KMS-11 (cell line): ENCODE data around the gene ST3GAL4.

Source experiments
- H2AFZ ChIP-seq: fragments of 200-600 bp; sonication (generic); 2 replicates; pipeline ENCODE4 v1.6.1; 2016; ENCODE audit warnings: antibody characterized with exemption, mixed run types, low read depth
- H3K27ac ChIP-seq: fragments of 200-600 bp; sonication (generic); 2 replicates; pipeline ENCODE4 v1.6.1; 2016; ENCODE audit warnings: mild to moderate bottlenecking, mixed run types
- H3K27me3 ChIP-seq: fragments of 200-600 bp; sonication (generic); 2 replicates; pipeline ENCODE4 v1.6.1; 2017; ENCODE audit warnings: mild to moderate bottlenecking, low read depth, mixed run types, moderate library complexity; ENCODE audit not compliant: insufficient read depth
- H3K36me3 ChIP-seq: fragments of 200-600 bp; sonication (generic); 2 replicates; pipeline ENCODE4 v1.6.1; 2017; ENCODE audit warnings: mild to moderate bottlenecking, mixed run types; ENCODE audit not compliant: insufficient read depth
- H3K4me1 ChIP-seq: fragments of 200-600 bp; sonication (generic); 2 replicates; pipeline ENCODE4 v1.6.1; 2016; ENCODE audit warnings: mild to moderate bottlenecking, low read depth, mixed run types; ENCODE audit not compliant: poor library complexity, severe bottlenecking
- H3K4me2 ChIP-seq: fragments of 200-600 bp; sonication (generic); 2 replicates; pipeline ENCODE4 v1.7.0; 2016; ENCODE audit warnings: mild to moderate bottlenecking, mixed run types
- H3K4me3 ChIP-seq: fragments of 200-600 bp; sonication (generic); IDR thresholded peaks from 2 replicates; pipeline ENCODE4 v1.6.1; 2017; ENCODE audit warnings: low read depth, low read length, mixed read lengths; ENCODE audit not compliant: insufficient read depth
- H3K79me2 ChIP-seq: fragments of 200-600 bp; sonication (generic); 2 replicates; pipeline ENCODE4 v1.6.1; 2016; ENCODE audit warnings: low read depth, mixed run types; ENCODE audit not compliant: insufficient read depth
- H3K9ac ChIP-seq: fragments of 200-600 bp; sonication (generic); 2 replicates; pipeline ENCODE4 v1.6.1; 2016; ENCODE audit warnings: mild to moderate bottlenecking, mixed run types
- H4K20me1 ChIP-seq: fragments of 200-600 bp; sonication (generic); 2 replicates; pipeline ENCODE4 v1.6.1; 2016; ENCODE audit warnings: mild to moderate bottlenecking, mixed run types; ENCODE audit not compliant: insufficient read depth
- CTCF ChIP-seq: fragments of 200-600 bp; sonication (generic); conservative IDR thresholded peaks from 2 replicates; pipeline ENCODE4 v1.6.1; 2017; ENCODE audit warnings: low read depth, mild to moderate bottlenecking, antibody characterized with exemption, low read length, moderate library complexity, mixed read lengths

The ST3GAL4 gene

GRCh38 chr11:126341760-126342161 lies 13.7 kb upstream of the ST3GAL4 start:
- Histone ChIP-seq H3K27me3 (no peaks in the 10 kb centered on the region), H3K27ac (no peak overlapping the region), H2AFZ (no peak overlapping the region), H4K20me1 (no peaks in the 10 kb centered on the region), H3K79me2 (no peaks in the 10 kb centered on the region), H3K4me3 (no peak overlapping the region), H3K4me2 (no peak overlapping the region), H3K36me3 (no peaks in the 10 kb centered on the region), H3K4me1 (no peaks in the 10 kb centered on the region), H3K9ac (no peak overlapping the region)
- TF ChIP-seq CTCF = no peak

GRCh38 chr11:126343051-126343450 lies 12.4 kb upstream of the ST3GAL4 start:
- Histone ChIP-seq H3K4me1 (no peaks in the 10 kb centered on the region), H3K79me2 (no peaks in the 10 kb centered on the region), H3K9ac (no peak overlapping the region), H4K20me1 (no peaks in the 10 kb centered on the region), H2AFZ (no peak overlapping the region), H3K27me3 (no peaks in the 10 kb centered on the region), H3K4me3 (no peak overlapping the region), H3K4me2 (no peak overlapping the region), H3K27ac (no peak overlapping the region), H3K36me3 (no peaks in the 10 kb centered on the region)
- TF ChIP-seq CTCF = no peak

- peaks cover under 1% of the 10 kb centered on the region for H3K4me1 ChIP-seq
- H3K4me3 ChIP-seq = no peak overlapping the region
- H4K20me1 ChIP-seq = no peaks in the 10 kb centered on the region
- no peaks in the 10 kb centered on the region for H3K79me2 ChIP-seq
- no peak overlapping the region for H3K27ac ChIP-seq
- H3K4me2 ChIP-seq = no peak overlapping the region
- no peaks in the 10 kb centered on the region for H3K36me3 ChIP-seq
- no peaks in the 10 kb centered on the region for H3K27me3 ChIP-seq
- no peak overlapping the region for H3K9ac ChIP-seq
- H2AFZ ChIP-seq = no peak overlapping the region
- no peak for TF ChIP-seq CTCF
Measured at GRCh38 chr11:126344141-126345080, 11.1 kb upstream of the ST3GAL4 start.

GRCh38 chr11:126345283-126345682 lies 10.2 kb upstream of the ST3GAL4 start:
- TF ChIP-seq CTCF = no peak
- Histone ChIP-seq H3K27me3 (no peaks in the 10 kb centered on the region), H3K4me1 (peaks cover 7% of the 10 kb centered on the region), H4K20me1 (no peaks in the 10 kb centered on the region), H2AFZ (no peak overlapping the region), H3K4me3 (no peak overlapping the region), H3K79me2 (no peaks in the 10 kb centered on the region), H3K27ac (no peak overlapping the region), H3K36me3 (no peaks in the 10 kb centered on the region), H3K4me2 (no peak overlapping the region), H3K9ac (no peak overlapping the region)
